GM12878 (cell line): ENCODE data around the gene MAST3. TPM values are rescaled to one million over a fixed set of nuclear protein-coding genes. Genes with fewer than 3 reads are reported as not detected.
A peak's percentile ranks its signal among the peaks of the same experiment; 100 is the strongest.

Experiments
- BACH1 ChIP-seq: fragments of 450-650 bp; IDR thresholded peaks from 2 replicates; pipeline ENCODE4 v1.6.1; 2017; ENCODE audit warnings: mild to moderate bottlenecking, borderline replicate concordance
- BHLHE40 ChIP-seq, 2 experiments: fragments of 450-650 bp in 1 of 2; IDR thresholded peaks; 2 replicates each; pipeline ENCODE4 v1.6.1; 2011 to 2017; ENCODE audit warnings: low read depth in 2 of 2, borderline replicate concordance in 1 of 2, improper control_type of control experiment in 1 of 2, low read length in 1 of 2, mild to moderate bottlenecking in 1 of 2
- CBFB ChIP-seq: IDR thresholded peaks from 2 replicates; pipeline ENCODE4 v1.6.1; 2016; ENCODE audit warnings: antibody characterized with exemption, low read depth
- EED ChIP-seq: sonication (generic); IDR thresholded peaks from 2 replicates; pipeline ENCODE4 v1.6.1; 2016; ENCODE audit warnings: antibody characterized with exemption, low read depth
- EP300 ChIP-seq, 2 experiments: fragments of 150-350 bp in 1 of 2; IDR thresholded peaks; 2 replicates each; pipeline ENCODE4 v1.6.1; 2011 to 2012; ENCODE audit warnings: low read depth in 2 of 2, low read length in 2 of 2, borderline replicate concordance in 1 of 2, improper control_type of control experiment in 1 of 2, inconsistent platforms in 1 of 2; ENCODE audit not compliant: control insufficient read depth in 1 of 2
- HDAC2 ChIP-seq: fragments of 200-600 bp; sonication (generic); IDR thresholded peaks from 2 replicates; pipeline ENCODE4 v1.6.1; 2017
- MTA3 ChIP-seq: IDR thresholded peaks from 2 replicates; pipeline ENCODE4 v1.6.1; 2012; ENCODE audit warnings: low read length, inconsistent platforms, borderline replicate concordance
- MXI1 ChIP-seq: fragments of 150-350 bp; IDR thresholded peaks from 2 replicates; pipeline ENCODE4 v1.6.1; 2011; ENCODE audit warnings: low read depth, mild to moderate bottlenecking, inconsistent platforms, low read length, improper control_type of control experiment
- RELA ChIP-seq: fragments of 450-650 bp; IDR thresholded peaks from 2 replicates; pipeline ENCODE4 v1.8.0; 2014; ENCODE audit warnings: borderline replicate concordance; ENCODE audit not compliant: partially characterized antibody
- SMC3 ChIP-seq: IDR thresholded peaks from 2 replicates; pipeline ENCODE4 v1.6.1; 2011; ENCODE audit warnings: low read length, improper control_type of control experiment, borderline replicate concordance
- SP1 ChIP-seq: IDR thresholded peaks from one replicate; pipeline ENCODE4 v1.6.1; 2011; ENCODE audit warnings: low read depth, low read length
- STAT1 ChIP-seq: fragments of 450-650 bp; conservative IDR thresholded peaks from 2 replicates; pipeline ENCODE4 v1.6.1; 2014; ENCODE audit warnings: antibody characterized with exemption, mild to moderate bottlenecking
- TAF1 ChIP-seq: IDR thresholded peaks from 2 replicates; pipeline ENCODE4 v1.6.1; 2011; ENCODE audit warnings: mild to moderate bottlenecking, low read depth, low read length, borderline replicate concordance
- ZZZ3 ChIP-seq: IDR thresholded peaks from 2 replicates; pipeline ENCODE4 v1.6.1; 2011; ENCODE audit warnings: low read depth; ENCODE audit not compliant: control insufficient read depth, insufficient read length
- polyA plus RNA-seq, 11 experiments: library from polyadenylated mRNA; depleted of rRNA in 4 of 11; unstranded in 6 of 11; stranded (reverse) in 5 of 11; fragments of >200 nt; fragmentation: Nextera tagmentation in 4 of 11; fragmentation: Illumina TruSeq in 1 of 11; extraction: Ambion mirVana in 4 of 11; extraction: Trizol in 1 of 11; gene quantifications; 1 replicate in 1 of 11; 2 replicates in 10 of 11; pipeline versions ENCODE4 v1.2.1 to v1.2.3, GENCODE V29; 2011 to 2016; ENCODE audit warnings: inconsistent platforms in 2 of 11, missing spikeins in 2 of 11, low read depth in 1 of 11
- total RNA-seq, 4 experiments: library from RNA; depleted of rRNA in 3 of 4; stranded (reverse); fragments of >200 nt in 3 of 4; fragmentation: Illumina TruSeq in 1 of 4; extraction: Trizol in 1 of 4; gene quantifications; 2 replicates each; pipeline versions ENCODE4 v1.2.1 to v1.2.3, GENCODE V29; 2013 to 2021
- TF ChIP-seq, protein P1 (sequence below): fragments of 150-350 bp; IDR thresholded peaks from 2 replicates; pipeline ENCODE4 v1.6.1; 2016; ENCODE audit warnings: low read depth, low read length
- TF ChIP-seq, protein P2 (sequence below): IDR thresholded peaks from 2 replicates; pipeline ENCODE4 v1.6.1; 2011; ENCODE audit warnings: borderline replicate concordance, low read depth, mild to moderate bottlenecking, moderate library complexity, mixed read lengths, low read length; ENCODE audit not compliant: insufficient read depth; ENCODE audit errors: extremely low read length
- TF ChIP-seq, protein P3 (sequence below): fragments of 450-650 bp; conservative IDR thresholded peaks from 2 replicates; pipeline ENCODE4 v1.6.1; 2017; ENCODE audit warnings: mild to moderate bottlenecking, moderate library complexity
- TF ChIP-seq, protein P4 (sequence below): IDR thresholded peaks from 2 replicates; pipeline ENCODE4 v1.6.1; 2011; ENCODE audit warnings: borderline replicate concordance, low read depth, mild to moderate bottlenecking, moderate library complexity, low read length; ENCODE audit not compliant: insufficient read depth, poor library complexity, severe bottlenecking
- TF ChIP-seq, protein P5 (sequence below): fragments of 450-650 bp; IDR thresholded peaks from 2 replicates; pipeline ENCODE4 v1.6.1; 2017; ENCODE audit warnings: low read depth, mild to moderate bottlenecking, moderate library complexity

Gene MAST3
- total and polyA plus RNA-seq, 10 of the 15 experiments (the other 5 are each of a cell fraction or from before 2014, with no cell fraction given): 3.0 to 22.2 (median 7.5) TPM

DNA sequence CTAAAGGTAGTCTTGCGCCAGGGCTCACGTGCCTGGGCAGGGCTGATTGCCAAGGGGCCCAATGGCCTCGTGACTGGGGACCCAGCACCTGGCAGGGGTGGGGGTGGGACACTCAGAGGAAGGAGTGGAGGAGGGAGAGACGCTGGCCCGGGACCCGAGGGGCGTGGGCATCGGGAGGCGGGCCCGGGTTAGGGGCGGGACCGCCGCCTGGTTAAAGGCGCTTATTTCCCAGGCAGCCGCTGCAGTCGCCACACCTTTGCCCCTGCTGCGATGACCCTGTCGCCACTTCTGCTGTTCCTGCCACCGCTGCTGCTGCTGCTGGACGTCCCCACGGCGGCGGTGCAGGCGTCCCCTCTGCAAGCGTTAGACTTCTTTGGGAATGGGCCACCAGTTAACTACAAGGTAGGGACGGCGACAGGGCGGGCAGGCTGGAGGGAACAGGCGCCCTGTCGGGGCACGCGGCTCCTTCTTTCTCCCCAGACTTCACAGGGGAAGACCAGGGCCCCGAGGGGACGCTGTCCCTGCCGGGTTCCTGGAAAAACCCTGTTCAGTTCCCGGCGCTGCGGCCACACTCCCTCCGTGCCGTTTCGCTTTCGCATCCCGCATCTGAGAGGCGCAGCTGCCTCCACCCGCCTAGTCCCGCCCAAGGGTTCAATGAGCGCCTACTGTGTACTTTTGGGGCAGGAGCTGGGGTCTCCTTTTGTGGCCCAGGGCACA, 76.2 kb downstream of the MAST3 start, which contains the start of gene IFI30 (continued):
- TF ChIP-seq MXI1: peak; percentile 88
- TF ChIP-seq STAT1: no peak
- TF ChIP-seq BACH1: peak; percentile 20; the same call in 1 of the 2 replicates
- TF ChIP-seq, protein P1, sequence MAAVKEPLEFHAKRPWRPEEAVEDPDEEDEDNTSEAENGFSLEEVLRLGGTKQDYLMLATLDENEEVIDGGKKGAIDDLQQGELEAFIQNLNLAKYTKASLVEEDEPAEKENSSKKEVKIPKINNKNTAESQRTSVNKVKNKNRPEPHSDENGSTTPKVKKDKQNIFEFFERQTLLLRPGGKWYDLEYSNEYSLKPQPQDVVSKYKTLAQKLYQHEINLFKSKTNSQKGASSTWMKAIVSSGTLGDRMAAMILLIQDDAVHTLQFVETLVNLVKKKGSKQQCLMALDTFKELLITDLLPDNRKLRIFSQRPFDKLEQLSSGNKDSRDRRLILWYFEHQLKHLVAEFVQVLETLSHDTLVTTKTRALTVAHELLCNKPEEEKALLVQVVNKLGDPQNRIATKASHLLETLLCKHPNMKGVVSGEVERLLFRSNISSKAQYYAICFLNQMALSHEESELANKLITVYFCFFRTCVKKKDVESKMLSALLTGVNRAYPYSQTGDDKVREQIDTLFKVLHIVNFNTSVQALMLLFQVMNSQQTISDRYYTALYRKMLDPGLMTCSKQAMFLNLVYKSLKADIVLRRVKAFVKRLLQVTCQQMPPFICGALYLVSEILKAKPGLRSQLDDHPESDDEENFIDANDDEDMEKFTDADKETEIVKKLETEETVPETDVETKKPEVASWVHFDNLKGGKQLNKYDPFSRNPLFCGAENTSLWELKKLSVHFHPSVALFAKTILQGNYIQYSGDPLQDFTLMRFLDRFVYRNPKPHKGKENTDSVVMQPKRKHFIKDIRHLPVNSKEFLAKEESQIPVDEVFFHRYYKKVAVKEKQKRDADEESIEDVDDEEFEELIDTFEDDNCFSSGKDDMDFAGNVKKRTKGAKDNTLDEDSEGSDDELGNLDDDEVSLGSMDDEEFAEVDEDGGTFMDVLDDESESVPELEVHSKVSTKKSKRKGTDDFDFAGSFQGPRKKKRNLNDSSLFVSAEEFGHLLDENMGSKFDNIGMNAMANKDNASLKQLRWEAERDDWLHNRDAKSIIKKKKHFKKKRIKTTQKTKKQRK: no peak
- TF ChIP-seq ZZZ3: no peak
- TF ChIP-seq, protein P2, sequence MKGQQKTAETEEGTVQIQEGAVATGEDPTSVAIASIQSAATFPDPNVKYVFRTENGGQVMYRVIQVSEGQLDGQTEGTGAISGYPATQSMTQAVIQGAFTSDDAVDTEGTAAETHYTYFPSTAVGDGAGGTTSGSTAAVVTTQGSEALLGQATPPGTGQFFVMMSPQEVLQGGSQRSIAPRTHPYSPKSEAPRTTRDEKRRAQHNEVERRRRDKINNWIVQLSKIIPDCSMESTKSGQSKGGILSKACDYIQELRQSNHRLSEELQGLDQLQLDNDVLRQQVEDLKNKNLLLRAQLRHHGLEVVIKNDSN: peak; percentile 86
- peak; percentile 7 for TF ChIP-seq RELA
- TF ChIP-seq BHLHE40 (IDR thresholded peaks at IDR 0.05; ENCODE audit: borderline replicate concordance in 1 of 2, low read depth in 2 of 2, low read length in 1 of 2): peak; percentile 99 to 100
- TF ChIP-seq, protein P3, sequence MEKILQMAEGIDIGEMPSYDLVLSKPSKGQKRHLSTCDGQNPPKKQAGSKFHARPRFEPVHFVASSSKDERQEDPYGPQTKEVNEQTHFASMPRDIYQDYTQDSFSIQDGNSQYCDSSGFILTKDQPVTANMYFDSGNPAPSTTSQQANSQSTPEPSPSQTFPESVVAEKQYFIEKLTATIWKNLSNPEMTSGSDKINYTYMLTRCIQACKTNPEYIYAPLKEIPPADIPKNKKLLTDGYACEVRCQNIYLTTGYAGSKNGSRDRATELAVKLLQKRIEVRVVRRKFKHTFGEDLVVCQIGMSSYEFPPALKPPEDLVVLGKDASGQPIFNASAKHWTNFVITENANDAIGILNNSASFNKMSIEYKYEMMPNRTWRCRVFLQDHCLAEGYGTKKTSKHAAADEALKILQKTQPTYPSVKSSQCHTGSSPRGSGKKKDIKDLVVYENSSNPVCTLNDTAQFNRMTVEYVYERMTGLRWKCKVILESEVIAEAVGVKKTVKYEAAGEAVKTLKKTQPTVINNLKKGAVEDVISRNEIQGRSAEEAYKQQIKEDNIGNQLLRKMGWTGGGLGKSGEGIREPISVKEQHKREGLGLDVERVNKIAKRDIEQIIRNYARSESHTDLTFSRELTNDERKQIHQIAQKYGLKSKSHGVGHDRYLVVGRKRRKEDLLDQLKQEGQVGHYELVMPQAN: peak; percentile 78
- TF ChIP-seq TAF1: peak; percentile 75; the same call in 1 of the 2 replicates
- TF ChIP-seq HDAC2: no peak
- TF ChIP-seq MTA3: no peak
- peak; percentile 73 for TF ChIP-seq CBFB
- TF ChIP-seq, protein P4, sequence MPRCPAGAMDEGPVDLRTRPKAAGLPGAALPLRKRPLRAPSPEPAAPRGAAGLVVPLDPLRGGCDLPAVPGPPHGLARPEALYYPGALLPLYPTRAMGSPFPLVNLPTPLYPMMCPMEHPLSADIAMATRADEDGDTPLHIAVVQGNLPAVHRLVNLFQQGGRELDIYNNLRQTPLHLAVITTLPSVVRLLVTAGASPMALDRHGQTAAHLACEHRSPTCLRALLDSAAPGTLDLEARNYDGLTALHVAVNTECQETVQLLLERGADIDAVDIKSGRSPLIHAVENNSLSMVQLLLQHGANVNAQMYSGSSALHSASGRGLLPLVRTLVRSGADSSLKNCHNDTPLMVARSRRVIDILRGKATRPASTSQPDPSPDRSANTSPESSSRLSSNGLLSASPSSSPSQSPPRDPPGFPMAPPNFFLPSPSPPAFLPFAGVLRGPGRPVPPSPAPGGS: peak; percentile 36
- TF ChIP-seq SMC3: peak; percentile 0; the same call in 1 of the 2 replicates
- TF ChIP-seq, protein P5, sequence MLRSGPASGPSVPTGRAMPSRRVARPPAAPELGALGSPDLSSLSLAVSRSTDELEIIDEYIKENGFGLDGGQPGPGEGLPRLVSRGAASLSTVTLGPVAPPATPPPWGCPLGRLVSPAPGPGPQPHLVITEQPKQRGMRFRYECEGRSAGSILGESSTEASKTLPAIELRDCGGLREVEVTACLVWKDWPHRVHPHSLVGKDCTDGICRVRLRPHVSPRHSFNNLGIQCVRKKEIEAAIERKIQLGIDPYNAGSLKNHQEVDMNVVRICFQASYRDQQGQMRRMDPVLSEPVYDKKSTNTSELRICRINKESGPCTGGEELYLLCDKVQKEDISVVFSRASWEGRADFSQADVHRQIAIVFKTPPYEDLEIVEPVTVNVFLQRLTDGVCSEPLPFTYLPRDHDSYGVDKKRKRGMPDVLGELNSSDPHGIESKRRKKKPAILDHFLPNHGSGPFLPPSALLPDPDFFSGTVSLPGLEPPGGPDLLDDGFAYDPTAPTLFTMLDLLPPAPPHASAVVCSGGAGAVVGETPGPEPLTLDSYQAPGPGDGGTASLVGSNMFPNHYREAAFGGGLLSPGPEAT: peak; percentile 38; the same call in 1 of the 2 replicates
- TF ChIP-seq EP300 (IDR thresholded peaks at IDR 0.05; ENCODE audit: borderline replicate concordance in 1 of 2, control insufficient read depth in 1 of 2, low read depth in 2 of 2, low read length in 2 of 2): peak in 1 of 2 experiments; percentile 67; a peak in 1 of 4 replicates
- TF ChIP-seq SP1: peak; percentile 56
- peak; percentile 55; the same call in 1 of the 2 replicates for TF ChIP-seq EED
